ENCODE results near the gene ARID3A. TPM values are rescaled to one million over a fixed set of nuclear protein-coding genes. Genes with fewer than 3 reads are reported as not detected.

The ARID3A gene
- polyA plus RNA-seq, 1 donor, result 28.3 TPM

GRCh38 chr19:963486-963951 is 37.7 kb downstream of the ARID3A start:
- no peak for DNase-seq

- no peak for DNase-seq
These were observed 38.3 kb downstream of the ARID3A start for GRCh38 chr19:964116-964520.

- no peak for DNase-seq
These were observed 39.2 kb downstream of the ARID3A start for GRCh38 chr19:964761-965694.

GRCh38 chr19:966485-967088 is 40.8 kb downstream of the ARID3A start:
- no peak for DNase-seq

GRCh38 chr19:970695-971094 is 44.9 kb downstream of the ARID3A start:
- DNase-seq, result no peak

GRCh38 chr19:971795-972194 is 46.0 kb downstream of the ARID3A start:
- no peak for DNase-seq

- DNase-seq, result no peak
These were observed 46.4 kb downstream of the ARID3A start for GRCh38 chr19:972281-972680.

GRCh38 chr19:973726-974563 is 48.1 kb downstream of the ARID3A start:
- DNase-seq, result no peak

GRCh38 chr19:974564-975257 is 48.9 kb downstream of the ARID3A start:
- DNase-seq, result no peak

GRCh38 chr19:976476-976875 is 50.6 kb downstream of the ARID3A start:
- no peak for DNase-seq

GRCh38 chr19:977058-977464 is 51.2 kb downstream of the ARID3A start:
- DNase-seq, result no peak

GRCh38 chr19:979318-979741 is 53.5 kb downstream of the ARID3A start:
- DNase-seq, result peak; percentile 45

- DNase-seq, result no peak
These were observed 54.5 kb downstream of the ARID3A start for GRCh38 chr19:980133-980998.

- no peak for DNase-seq
These were observed 56.8 kb downstream of the ARID3A start for GRCh38 chr19:982567-983170.

GRCh38 chr19:984165-984967 is 58.5 kb downstream of the ARID3A start, which contains the start of gene WDR18:
WDR18 (plus strand) TSS chr19:984345; CDS start chr19:984354, 9 bp downstream.
- peak; percentile 90 for DNase-seq

- no peak for DNase-seq
These were observed 60.2 kb downstream of the ARID3A start for GRCh38 chr19:986083-986482.

- DNase-seq, result no peak
These were observed 62.2 kb downstream of the ARID3A start for GRCh38 chr19:988081-988480.

- DNase-seq, result no peak
These were observed 62.7 kb downstream of the ARID3A start for GRCh38 chr19:988510-988909.

GRCh38 chr19:989381-990081 is 63.7 kb downstream of the ARID3A start:
- DNase-seq, result no peak

All from left kidney (tissue), 2 donors.